ENCODE measurements around the gene GRM1. TPM values are rescaled to one million over a fixed set of nuclear protein-coding genes. Genes with fewer than 3 reads are reported as not detected.

GRM1 gene
- polyA plus RNA-seq, 1 experiment: 0.01 TPM

DNA sequence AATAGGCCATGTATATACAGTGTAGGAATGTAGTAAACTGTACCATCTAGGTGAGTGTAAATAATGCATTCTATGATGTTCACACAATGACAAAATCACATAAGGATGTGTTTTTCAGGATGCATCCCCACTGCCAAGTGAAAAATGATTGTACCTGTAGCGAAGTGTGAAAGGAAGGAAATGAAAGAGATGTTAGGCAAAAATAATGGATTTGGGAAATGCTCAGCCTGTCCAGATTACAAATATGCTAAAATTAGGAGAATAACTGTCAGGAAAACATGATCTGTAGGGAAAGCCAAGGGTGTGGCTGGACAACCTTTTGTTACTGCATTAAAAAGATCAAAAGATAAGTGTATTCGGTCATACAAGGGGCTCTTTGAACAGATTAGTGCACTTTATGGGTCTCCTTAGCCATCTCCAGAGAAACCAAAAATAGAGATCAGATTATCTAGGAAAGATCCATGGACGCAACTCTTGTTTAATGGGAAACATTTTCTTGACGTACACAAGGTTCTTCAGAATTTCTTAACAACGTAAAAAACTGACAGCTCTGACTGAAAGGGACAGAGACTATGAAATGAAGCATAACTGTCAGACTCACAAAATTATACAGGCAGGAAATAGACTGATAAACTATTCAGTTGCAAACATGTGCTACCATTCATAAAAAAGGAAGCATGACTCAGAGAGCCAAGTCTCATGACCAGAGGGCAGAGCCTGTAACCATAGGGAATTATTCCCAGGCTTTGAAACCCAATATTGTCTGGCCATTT lies 261.1 kb downstream of the GRM1 start:
- CTCF ChIA-PET: no interaction called here
- DNase-seq (ENCODE audit: low read depth, low spot score): peak; percentile 11
- POLR2A ChIA-PET: no interaction called here
- H3K27ac ChIP-seq (ENCODE audit: low read depth, low read length): no peak overlapping the region
- no peak overlapping the region for H3K4me3 ChIP-seq (ENCODE audit: low read depth, low read length)
- TF ChIP-seq CTCF (IDR thresholded peaks at IDR 0.05; ENCODE audit: low read depth, low read length): no peak
- H3K9me3 ChIP-seq (ENCODE audit: control insufficient read depth, insufficient read depth, low read length): no peaks in the 10 kb centered on the region
- no peaks in the 10 kb centered on the region for H3K27me3 ChIP-seq (ENCODE audit: control insufficient read depth, insufficient read depth, low read length)

- CTCF ChIA-PET: no interaction called here
- TF ChIP-seq CTCF (IDR thresholded peaks at IDR 0.05; ENCODE audit: low read depth, low read length): no peak
- H3K4me3 ChIP-seq (ENCODE audit: low read depth, low read length): no peak overlapping the region
- H3K27ac ChIP-seq (ENCODE audit: low read depth, low read length): no peak overlapping the region
- no peaks in the 10 kb centered on the region for H3K27me3 ChIP-seq (ENCODE audit: control insufficient read depth, insufficient read depth, low read length)
- no peak for DNase-seq (ENCODE audit: low read depth, low spot score)
- POLR2A ChIA-PET: no interaction called here
- H3K9me3 ChIP-seq (ENCODE audit: control insufficient read depth, insufficient read depth, low read length): no peaks in the 10 kb centered on the region
Measured at GRCh38 chr6:146290589-146290901, 261.7 kb downstream of the GRM1 start.

GRCh38 chr6:146292506-146292905 lies 263.6 kb downstream of the GRM1 start:
- CTCF ChIA-PET: no interaction called here

DNA sequence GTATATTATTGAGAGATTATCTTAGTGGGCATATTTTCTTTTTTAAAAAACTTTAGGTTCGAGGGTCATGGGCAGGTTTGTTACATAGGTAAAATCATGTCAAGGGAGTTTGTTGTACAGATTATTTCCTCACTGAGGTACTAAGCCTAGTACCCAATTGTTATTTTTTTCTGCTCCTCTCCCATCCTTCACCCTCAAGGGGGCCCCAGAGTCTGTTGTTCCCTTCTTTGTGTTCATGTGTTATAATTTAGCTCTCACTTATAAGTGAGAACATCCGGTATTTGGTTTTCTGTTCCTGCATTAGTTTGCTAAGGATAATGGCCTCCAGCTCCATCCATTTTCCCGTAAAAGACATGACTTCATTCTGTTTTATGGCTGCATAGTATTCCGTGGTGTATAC lies 266.8 kb downstream of the GRM1 start:
- ChIA-PET CTCF (no interaction called here), POLR2A (no interaction called here)
- TF ChIP-seq CTCF (IDR thresholded peaks at IDR 0.05; ENCODE audit: low read depth, low read length): no peak
- Histone ChIP-seq H3K4me3 (ENCODE audit: low read depth, low read length) (no peak overlapping the region), H3K9me3 (ENCODE audit: control insufficient read depth, insufficient read depth, low read length) (no peaks in the 10 kb centered on the region), H3K27me3 (ENCODE audit: control insufficient read depth, insufficient read depth, low read length) (no peaks in the 10 kb centered on the region), H3K27ac (ENCODE audit: low read depth, low read length) (no peak overlapping the region)
- DNase-seq (ENCODE audit: low read depth, low spot score): no peak

More at GRCh38 chr6:146292506-146292905, 263.6 kb downstream of the GRM1 start:
- no peak overlapping the region for H3K27ac ChIP-seq (ENCODE audit: low read depth, low read length)
- POLR2A ChIA-PET: no interaction called here
- no peak for DNase-seq (ENCODE audit: low read depth, low spot score)
- no peaks in the 10 kb centered on the region for H3K27me3 ChIP-seq (ENCODE audit: control insufficient read depth, insufficient read depth, low read length)
- H3K9me3 ChIP-seq (ENCODE audit: control insufficient read depth, insufficient read depth, low read length): no peaks in the 10 kb centered on the region
- TF ChIP-seq CTCF (IDR thresholded peaks at IDR 0.05; ENCODE audit: low read depth, low read length): no peak
- H3K4me3 ChIP-seq (ENCODE audit: low read depth, low read length): no peak overlapping the region

DNA sequence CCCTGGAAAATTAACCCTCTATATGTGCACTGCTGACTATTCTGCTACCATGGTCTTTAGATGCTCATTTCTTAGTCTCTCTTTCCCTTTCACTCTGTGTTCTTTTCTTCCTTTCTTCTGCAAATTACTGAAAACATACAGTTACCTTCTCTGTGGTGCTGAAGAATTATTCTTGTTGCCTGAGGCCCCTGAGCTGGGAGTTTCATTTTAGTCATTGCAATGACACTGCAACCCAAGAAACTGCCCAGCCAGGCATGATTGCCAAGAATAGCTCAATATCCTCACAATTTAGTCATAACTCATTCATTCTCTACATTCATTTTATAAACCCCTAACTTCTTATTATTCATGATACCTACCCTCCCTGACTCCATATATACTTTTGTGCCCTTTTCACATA lies 269.0 kb downstream of the GRM1 start:
- H3K4me3 ChIP-seq (ENCODE audit: low read depth, low read length): no peak overlapping the region
- no peaks in the 10 kb centered on the region for H3K9me3 ChIP-seq (ENCODE audit: control insufficient read depth, insufficient read depth, low read length)
- H3K27me3 ChIP-seq (ENCODE audit: control insufficient read depth, insufficient read depth, low read length): no peaks in the 10 kb centered on the region
- CTCF ChIA-PET: no interaction called here
- H3K27ac ChIP-seq (ENCODE audit: low read depth, low read length): no peak overlapping the region
- TF ChIP-seq CTCF (IDR thresholded peaks at IDR 0.05; ENCODE audit: low read depth, low read length): no peak
- POLR2A ChIA-PET: no interaction called here
- no peak for DNase-seq (ENCODE audit: low read depth, low spot score)
